Cardiac fibroblast (primary cell): ENCODE measurements around the gene MITF.

Source experiments
- DNase-seq, 2 donors: peaks; one replicate each; pipeline versions ENCODE4 v3.0.0 to v3.0.0-alpha.2; 2010; ENCODE audit warnings: low read depth in 2 of 2
- H3K4me3 ChIP-seq, 2 donors: replicated peaks in 1 of 2; 1 replicate in 1 of 2; 2 replicates in 1 of 2; pipeline ENCODE4 v1.5.1; 2011; ENCODE audit warnings: low read depth in 2 of 2, low read length in 2 of 2, mild to moderate bottlenecking in 2 of 2, moderate library complexity in 1 of 2
- CTCF ChIP-seq: IDR thresholded peaks from one replicate; pipeline ENCODE4 v1.5.1; 2011; ENCODE audit warnings: low read depth, mild to moderate bottlenecking, low read length, inconsistent platforms

MITF gene

DNA sequence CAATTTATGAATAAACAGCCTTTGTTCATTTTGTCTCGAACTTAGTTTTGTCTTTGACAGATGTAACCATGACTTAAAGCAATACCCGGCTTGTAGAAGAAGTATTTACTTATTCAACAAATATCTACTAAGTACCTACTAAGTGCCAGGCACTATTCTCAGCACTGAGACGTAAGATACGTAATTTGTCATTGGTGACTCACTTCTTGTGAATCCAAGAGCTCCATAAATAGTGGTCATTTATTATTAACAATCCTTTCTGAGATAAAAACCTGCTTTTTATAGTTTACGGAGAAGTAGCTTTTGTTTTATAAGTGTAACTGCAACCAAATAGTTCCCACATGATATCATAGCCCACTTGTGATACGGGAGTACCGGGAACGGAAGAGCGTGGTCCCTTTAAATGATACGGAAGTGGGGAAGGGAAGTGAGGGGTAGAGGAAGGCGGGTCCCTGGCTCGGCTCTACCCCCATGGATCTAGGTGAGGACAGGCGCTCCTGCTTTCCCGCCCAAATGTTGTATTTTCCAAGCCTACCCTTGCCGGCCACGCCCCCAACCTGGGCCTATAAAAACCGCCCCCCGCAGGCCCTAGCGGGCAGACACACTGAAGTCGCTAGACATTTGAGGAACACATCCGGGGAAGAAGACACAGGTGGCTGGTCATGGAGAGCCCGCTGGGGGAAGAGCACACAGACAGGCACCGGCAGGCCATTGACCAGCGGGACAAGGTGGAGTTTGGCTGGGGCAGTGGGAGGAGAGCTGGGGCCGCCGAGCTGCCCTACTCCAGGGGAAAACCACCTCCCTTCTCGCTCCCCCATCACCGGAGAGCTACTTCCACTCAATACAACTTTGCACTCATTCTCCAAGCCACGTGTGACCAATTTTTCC, 260.1 kb downstream of the MITF start, which contains the start of gene SAMMSON:
SAMMSON (plus strand) TSS at position 594 of the 888 bp plus-strand sequence.
- DNase-seq: peak; percentile 37 to 50
- no peak for TF ChIP-seq CTCF
- H3K4me3 ChIP-seq: peak within 1 kb of the TSS in 1 of 2 donors; percentile 15

DNA sequence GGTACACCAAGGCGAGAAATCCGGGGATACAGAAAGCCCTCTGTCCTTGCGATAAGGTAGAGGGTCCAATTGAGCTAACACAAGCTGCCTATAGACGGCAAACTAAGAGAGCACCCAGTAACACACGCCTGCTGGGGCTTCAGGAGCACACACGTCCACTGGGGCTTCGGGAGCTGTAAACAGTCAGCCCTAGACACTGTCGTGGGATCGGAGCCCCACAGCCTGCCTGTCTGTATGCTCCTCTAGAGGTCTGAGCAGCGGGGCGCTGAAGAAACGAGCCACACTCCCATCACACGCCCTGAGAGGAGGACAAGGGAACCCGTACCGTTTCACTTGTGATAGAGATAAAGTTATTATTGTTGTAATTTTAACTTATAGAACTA, 260.8 kb downstream of the MITF start:
- no peak overlapping the region for H3K4me3 ChIP-seq
- TF ChIP-seq CTCF: no peak

DNA sequence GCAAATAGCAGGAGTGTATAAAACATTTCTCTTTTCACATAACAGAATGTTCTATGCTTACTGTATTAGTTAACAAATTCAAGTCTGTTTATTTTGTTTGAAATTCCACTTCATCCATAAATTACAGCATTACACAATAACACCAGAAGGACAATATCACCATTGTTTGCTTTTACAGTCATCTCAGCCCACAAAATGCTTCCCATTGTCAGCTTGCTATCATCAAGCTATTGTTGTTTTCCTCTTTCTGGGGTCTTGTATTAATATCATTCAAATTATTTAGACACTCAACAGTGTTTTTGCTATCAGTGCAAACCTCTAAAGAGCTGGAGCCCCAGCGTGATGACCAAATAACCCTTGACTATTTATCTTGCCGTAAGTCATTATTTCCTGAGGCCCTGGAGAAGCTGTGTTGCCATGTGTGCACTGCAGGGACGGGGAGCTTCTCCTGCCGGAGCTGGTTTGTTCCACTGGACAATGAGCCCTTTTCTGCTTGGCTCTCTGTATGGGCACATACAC, 261.4 kb downstream of the MITF start:
- DNase-seq: peak in 1 of 2 donors; percentile 32
- H3K4me3 ChIP-seq: no peak overlapping the region
- no peak for TF ChIP-seq CTCF

More for the DNA sequence above, 260.8 kb downstream of the MITF start:
- no peak for DNase-seq

DNA sequence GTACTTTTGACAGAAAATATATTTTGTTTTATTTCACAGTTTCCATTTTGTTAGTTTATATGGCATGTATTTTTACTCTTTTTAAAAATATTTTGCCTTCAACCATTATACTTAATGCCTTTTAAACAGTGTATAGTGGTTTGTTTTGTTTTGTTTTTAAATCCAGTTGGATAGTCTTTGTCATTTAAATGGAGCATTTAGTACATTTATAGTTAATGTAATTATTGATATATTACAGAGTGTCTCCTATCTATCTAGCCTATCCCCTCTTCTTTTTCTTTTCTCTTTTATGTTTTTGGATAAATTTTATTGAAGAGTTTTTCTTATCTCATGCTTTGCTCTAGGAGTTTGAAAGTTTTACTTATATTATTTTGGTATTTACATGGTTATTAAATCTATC, 263.9 kb downstream of the MITF start:
- no peak for TF ChIP-seq CTCF
- no peak overlapping the region for H3K4me3 ChIP-seq
- DNase-seq: no peak

DNA sequence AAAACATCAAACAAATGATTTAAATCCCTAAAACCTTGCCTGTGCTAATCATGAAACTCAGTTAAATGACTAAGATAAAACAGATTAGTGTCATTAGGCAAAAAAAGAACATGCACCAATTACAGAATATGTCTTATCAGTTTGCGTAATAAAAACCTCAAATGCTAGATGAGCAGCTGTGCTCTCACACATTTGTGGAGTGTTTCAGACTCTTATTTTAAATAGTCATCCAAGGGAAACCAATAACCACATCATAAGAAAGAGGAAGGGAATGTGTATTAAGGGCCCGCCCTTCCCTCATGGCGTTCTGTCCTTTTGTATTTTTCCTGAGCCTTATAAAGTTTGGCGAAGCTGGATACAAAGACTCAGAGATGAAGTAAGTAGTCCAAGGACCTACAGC, 266.8 kb downstream of the MITF start:
- TF ChIP-seq CTCF: no peak
- H3K4me3 ChIP-seq: no peak overlapping the region
- no peak for DNase-seq

GRCh38 chr3:70010346-70010745, 271.1 kb downstream of the MITF start:
- no peak overlapping the region for H3K4me3 ChIP-seq
- no peak for DNase-seq
- no peak for TF ChIP-seq CTCF
